HG03025 (cell line): ENCODE data around the gene CHMP6.

ENCODE experiments used
- ATAC-seq: cut with Tn5 transposase; IDR thresholded peaks from one replicate; pipeline ENCODE4 v1.9.1; 2021; ENCODE audit warnings: mild to moderate bottlenecking, moderate library complexity; ENCODE audit not compliant: unreplicated experiment, low FRiP score

CHMP6 gene

DNA sequence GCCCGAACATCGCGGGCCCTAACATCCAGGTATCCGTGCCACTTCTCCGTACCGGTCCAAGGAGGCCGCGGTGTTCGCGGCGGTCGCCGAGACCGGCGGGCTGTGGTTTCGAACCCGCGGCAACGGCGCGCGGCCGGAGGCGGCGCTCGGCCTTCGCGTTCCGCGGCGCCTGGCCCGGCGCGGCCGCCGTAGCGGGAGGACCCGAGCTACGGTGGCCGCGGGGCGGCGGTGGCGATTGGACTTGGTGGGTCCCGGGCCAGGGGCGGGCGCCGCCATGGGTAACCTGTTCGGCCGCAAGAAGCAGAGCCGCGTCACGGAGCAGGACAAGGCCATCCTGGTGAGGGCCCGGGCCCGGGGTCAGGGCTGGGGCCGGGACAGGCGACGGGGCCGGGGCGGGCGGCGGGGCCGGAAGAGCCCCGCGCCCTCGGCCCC, at the start of gene CHMP6:
Gene CHMP6, plus strand, starts transcription at position 197 of the 432 bp plus-strand sequence. Its CDS starts 78 bp downstream, at position 275.
- ATAC-seq, result no peak

DNA sequence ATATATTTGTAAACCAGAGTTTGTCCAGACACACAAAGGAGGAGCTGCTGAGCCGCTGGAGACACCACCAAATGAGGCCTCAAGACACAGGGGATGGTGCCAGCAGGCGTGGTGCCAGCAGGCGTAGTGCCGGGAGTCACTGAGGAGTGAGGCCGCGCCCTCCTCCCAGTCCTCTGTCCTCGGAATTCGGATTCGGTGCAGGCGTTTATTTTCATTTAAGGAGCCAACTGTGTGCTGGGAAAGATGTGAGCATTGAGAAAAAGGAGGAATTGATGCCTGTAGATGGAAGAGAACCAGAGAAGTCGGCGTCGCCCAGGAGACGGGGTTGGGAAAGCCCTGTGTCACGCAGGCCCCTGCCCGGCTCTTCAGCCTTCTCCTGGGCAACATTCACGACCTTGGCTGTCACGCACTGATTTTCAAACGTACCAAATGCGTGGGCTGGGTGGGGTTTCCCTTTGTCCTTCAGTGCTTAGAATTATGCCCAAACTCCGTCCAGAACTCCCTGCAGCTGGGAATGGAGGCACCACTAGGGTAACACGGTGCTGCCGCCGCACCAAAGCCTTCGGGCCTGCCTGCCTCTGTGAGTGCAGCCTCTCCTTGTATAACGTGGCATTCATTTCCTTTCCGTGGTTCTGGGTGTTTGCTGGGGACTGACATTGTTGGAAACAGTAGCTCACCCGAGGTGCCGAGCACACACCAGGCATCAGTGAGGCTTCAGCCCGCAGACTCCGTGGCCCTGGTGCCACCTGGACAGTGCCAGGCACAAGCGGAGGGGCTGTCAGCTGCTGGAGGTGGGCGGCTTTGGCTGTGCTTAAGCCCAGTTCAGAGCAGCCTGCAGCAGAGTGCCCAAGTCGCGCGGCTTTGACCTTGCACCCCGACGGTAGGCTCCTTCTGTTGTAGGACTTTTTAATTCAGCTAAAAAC, 49.0 kb upstream of the CHMP6 start:
- ATAC-seq, result no peak

DNA sequence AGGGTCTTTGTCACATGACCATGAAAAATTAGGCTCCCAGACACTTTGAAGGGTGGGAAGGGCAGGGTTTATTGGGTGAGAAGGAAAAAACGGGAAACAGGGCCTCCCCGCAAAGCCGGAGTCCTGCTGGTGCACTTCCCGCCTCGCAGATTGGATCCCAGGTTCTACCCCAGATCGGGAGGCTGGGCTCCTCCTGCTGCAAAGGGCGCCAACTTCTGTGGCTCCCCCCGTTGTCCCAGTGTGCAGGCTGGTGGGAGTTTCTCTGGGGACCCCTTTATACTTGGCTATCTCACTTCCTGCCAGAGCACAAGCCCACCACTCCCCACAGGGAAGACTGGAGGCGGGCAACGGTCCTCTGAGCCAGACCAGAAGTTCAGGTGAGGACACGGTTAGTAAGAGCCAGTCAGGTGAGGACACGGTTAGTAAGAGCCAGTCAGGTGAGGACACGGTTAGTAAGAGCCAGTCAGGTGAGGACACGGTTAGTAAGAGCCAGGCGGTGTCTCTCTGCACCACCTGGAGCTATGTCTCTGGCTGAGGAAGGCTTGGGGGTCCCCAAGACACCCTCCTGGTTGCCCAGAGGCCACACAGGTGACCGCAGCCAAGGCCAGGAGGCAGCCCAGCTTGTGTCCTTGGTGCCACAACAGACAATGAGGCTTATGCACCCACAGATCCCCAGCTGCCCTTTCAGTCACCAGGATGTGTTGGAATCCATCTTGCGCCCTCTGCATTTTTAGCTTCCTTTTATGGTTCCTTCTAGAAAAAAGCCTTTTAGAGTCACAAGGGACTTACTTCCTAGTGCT, 48.1 kb upstream of the CHMP6 start:
- ATAC-seq, result no peak

DNA sequence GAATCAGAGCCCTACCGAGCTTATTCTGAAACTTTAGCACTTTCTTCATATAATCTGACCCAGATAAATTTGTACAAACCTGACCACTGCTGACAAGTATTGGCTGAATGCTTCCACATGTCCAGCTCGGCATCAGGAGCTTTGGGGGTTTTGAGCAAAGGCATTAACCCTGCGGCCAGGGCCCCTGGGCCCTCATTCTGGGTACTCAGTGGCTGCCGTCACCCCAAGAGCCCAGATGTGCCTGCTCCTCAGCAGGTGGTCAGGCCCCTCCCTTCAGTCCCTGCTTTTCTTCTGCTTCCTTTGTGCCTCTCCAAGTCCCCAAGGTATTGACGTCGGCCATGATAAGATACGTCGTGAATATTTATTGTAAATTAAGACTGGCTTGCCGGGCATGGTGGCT, 47.3 kb upstream of the CHMP6 start:
- no peak for ATAC-seq

DNA sequence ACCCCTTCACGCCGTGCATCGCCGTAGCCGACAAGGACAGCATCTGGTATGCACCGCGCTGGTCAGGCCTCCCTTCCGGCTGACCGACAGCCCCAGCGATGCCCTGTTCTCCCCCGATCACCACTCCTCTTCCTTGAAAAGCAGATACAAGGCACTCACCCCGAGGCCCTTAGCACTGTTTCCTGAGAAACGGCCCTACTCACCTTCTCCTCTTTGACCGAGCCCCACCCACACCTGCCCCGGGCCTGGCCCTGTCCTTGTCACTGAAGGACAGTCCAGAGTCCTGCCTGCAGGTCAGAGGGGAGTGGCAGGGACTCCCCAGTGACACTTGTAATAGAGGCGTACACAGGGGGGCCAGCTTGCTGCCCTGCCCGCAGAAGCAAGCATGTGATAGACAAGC, 45.9 kb upstream of the CHMP6 start:
- no peak for ATAC-seq

DNA sequence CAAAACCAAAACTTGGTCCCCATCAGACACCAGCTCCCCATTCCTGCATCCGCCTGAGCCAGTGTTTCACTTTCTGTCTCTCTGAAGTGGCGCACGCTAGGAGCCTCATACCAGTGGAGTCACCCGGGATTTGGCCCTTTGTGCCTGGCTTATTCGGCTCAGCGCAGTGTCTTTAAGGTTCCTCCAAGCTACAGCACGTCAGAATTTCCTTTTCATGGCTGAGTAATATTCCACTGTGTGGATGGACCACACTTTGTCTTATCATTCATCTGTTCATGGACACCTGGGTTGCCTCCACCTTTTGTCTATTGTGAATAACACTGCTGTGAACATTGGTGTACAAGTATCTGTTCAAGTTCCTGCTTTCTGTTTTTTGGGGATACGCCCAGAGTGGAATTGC, 45.2 kb upstream of the CHMP6 start:
- ATAC-seq, result no peak

DNA sequence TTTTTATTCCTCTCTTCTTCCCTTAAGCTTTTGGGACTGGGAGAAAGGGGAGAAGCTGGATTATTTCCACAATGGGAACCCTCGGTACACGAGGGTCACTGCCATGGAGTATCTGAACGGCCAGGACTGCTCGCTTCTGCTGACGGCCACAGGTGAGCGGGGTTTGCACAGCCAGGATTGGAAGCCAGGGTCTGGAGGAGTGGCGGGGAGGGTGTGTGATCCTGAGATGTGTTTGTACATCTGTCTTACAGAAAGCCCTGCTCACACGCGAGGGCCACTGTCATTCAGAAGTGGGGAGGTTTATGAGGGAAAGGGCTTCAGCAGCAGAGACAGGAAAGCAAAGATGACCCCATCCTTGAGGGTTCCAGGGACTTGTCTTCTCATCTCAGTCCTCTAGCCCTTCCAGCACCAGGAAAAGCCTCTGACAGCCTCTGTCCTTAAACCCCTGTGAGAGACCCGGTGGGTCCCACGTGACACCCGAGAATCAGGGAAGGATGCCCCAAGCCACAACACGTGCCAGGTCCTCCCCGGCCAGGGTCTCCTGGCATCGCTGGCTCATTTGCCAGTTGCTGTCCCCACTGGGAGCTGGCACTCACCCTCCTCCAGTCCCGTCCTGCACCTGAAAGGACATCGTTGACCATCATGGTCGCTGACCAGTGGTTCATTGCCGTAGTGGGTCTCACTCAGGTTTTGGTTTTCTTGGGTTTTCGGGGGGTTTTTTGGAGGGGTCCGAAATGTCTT, 44.3 kb upstream of the CHMP6 start:
- ATAC-seq, result no peak

DNA sequence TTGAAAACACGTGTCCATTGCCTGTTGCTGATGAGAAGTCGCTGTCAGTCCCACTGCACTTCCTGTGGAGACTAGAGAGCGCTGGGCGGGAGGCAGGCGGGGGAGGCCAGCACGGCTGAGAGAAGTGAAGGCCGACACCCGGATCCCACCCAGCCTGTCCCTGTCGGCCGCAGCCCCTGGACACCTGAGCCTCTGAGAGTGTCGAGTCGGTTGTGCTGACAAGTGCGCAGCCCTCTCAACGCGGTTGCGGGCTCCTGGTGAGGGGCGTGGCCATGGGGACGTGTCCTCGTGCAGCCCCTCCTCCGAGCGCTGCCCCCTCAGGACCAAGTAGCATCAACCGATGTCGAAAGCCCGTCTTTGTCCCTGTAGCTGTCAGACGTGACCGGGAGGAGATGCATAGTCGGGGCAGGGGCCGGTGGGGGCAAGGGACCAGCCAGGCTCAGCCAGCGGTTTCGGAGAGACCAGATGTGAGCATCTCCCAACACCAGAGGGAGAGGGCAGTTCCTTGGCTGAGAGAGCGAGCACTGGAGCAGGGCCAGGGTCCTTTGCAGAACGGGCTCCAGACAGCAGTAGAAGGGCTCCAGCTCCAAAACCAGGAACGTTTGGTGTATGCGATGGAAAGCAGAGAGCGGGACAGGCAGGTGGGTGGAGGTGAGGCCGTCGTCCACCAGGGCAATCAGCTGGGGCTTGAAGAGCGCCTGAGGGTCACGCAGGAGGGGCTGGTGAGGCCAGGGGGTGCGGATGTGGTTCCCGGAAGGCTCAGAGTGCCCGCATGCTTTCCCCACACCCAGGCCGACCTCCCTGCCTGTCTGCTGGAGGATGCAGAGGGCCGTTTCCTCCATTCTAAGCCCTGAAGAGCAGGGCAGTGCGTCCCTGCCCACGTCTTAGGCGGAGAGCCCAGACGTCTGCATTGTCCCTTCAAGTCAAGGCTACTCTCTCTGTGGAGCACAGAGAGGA, 43.3 kb upstream of the CHMP6 start:
- ATAC-seq, result no peak

DNA sequence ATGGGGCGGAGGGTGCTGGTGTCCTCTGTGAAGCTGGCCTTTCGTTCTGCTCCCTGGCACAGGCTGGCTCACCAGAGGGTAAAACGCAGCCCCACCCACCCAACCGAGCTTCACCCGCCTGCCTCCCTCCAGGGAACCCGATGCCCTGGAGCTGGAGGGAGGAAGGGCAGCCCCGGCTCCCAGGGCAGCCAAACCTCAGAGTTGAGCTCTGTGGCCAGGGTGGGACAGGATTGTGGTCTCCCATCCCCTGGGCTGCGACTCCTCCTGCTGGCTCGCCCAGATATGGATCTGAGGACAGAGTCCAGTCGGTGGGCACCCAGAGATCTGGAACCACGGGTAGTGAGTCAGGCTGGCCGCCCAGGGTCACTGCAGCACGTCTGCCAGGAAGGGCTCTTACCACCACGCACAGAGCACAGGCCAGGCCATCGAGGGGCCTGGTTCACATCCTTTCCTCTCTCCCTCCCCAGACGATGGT, 42.6 kb upstream of the CHMP6 start:
- ATAC-seq, result no peak

DNA sequence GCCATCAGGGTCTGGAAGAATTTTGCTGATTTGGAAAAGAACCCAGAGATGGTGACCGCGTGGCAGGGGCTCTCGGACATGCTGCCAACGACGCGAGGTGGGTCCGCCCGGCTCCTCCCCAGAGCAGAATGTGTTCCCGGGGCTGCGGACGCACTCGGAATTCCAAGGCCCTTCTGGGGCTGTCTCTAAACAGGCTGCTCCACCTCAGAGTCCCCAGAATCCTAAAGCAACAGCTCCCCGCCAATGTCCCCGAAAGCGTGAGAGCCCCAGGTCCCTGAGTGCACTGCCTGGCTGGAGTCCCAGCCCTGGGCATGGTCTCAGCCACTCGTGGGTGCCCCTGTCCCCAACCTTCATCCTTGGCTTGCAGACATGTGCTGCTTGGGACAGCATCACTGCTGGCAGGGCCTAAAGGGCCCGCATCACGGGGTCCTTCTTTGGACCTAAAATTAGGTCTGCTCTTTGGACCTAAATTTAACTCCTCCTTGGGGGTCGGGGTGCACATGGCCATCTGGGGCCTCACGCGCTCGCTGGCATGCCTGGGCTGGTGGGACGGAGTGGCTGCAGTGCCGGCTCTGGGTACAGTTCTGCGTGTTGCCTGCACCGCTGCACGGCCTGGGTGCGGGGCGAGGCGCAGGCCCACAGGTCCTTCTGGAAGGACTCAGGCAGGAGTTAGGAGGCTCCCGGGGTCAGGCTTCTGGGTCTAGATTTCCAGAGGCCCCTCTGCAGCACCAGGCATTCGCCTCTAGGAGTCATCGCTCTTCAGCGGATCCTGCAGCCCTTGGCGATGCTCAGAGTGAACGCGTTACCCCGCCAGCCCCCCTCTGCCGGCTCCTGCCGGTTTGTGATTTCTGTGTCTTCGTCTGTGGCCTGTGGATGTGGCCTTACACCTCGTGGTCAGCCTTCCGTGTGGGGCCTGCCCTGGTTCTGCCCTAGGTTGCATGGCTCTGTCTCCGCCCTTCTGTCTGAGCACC, 41.9 kb upstream of the CHMP6 start:
- no peak for ATAC-seq

DNA sequence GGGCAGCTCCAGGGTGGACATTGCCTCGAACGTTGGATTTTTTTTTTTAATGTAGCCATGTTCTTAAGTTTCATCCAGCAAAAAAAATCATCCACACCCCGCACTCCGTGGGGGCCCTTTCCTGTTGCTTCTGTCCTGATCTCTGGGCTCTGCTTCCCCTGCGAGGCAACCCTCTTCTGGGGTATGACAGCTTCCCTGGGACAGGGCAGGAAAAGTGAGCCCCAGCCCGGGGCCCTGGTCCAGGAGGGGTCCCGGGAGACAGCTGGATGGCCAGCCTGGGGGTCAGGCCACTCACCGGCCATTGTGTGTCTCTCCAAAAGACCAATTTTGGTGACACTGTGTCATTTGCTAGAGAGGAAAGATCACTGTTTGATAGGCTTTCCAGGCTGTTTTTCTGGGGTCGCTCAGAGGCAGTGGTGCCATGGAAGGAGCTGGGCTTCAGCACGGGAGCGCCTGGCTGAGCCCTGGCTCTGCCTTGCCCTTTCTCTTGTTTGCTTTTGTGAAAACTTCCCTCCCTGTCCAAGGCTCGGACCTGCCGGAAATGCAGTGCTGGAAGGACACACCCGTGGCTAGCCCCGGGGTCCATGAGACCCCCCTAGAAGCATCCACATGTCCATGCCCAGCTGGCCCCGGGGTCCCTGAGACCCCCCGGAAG, 41.0 kb upstream of the CHMP6 start:
- ATAC-seq, result no peak

DNA sequence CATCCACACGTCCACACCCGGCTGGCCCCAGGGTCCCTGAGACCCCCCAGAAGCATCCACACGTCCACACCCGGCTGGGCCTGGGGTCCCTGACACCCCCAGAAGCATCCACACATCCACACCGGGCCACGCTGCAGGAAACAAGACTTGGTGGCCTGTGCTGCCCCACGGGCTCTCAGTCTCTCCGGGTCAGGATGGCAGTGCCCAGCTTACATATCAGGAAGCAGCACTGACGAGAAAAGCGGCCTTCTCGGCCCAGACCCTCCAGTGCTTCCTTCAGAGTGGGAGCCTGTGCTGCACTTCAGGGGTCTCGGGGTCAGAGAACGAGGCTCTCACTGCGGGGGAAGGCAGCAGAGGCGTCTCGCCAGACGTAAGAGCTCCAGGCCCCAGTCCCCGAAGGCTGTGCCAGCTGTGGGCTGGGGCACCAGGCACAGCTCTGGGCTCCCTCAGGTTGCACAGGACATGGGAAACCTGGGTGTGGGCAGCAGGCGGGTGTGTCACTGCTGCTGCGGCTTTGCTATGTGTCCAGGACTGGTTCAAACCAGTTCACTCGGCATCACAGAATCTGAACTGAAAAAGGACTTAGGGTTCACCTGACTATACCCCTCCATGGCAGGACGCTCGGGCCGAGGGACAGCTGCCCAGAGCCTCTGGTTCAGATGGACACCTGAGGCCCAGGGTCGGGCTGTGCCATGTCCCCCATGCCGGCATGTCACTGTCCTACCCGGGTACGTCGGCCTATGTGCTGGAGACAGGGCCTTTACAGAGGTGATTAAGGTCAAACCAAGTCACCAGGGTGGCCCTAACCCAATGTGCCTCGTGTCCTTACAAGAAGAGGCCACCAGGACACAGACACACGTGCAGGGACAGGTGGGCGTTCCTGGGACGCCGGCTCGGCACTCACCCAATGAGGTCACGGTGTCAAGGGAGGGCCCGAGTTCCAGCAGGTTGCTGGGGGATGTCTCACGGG, 40.2 kb upstream of the CHMP6 start:
- no peak for ATAC-seq

DNA sequence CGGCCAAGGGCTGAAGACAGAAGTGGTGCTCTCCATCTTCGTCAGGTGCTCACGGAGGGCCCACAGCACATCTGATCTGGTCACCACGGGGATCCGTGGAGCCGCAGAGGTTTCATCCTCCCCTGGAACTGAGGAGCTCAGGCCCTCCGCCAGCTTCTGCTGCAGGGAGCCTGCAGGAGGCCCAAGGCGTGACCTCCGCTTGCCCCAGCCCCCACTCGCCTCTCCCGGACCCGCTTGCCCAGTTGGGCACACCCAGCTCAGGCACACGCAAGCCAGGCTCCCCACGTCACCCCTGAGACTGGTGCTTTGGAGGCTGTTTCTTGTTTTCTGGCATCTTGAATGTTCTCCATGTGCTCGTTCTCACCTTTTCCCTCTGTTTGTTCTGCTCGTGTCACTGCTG, 39.4 kb upstream of the CHMP6 start:
- ATAC-seq, result no peak

DNA sequence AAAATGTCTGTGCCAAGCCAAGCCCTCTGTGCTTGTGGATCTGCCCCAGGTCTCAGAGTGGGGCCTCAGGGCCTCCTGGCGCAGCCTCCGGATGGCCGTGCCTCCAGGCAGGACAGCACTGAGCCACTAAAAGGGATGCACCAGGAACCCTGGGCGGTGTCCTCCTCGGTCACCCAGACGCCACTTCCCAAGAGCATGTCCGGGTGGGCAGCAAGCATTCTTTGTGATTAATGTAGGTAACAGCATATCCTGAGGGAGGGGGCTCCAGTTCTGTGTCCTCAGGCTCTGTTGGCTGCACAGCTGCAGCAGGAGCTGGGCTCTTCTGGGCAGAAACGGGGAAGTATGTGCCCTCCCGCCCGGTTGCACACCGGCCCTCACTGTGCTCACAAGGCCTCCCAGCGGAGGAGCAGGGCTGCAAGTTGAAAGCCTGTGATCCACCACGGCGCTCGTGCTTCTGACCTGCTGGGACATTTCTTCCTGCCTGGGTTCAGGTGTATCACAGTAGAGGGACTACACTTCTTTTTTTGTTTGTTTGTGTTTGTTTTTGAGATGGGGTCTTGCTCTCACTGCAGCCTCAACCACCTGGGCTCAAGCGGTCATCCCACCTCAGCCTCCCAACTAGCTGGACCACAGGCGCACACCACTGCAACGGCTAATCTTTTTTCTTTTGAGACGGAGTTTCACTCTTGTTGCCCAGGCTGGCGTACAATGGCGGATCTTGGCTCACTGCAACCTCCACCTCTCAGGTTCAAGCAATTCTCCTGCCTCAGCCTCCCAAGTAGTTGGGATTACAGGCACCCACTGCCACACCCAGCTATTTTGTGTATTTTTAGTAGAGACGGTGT, 37.9 kb upstream of the CHMP6 start:
- no peak for ATAC-seq

DNA sequence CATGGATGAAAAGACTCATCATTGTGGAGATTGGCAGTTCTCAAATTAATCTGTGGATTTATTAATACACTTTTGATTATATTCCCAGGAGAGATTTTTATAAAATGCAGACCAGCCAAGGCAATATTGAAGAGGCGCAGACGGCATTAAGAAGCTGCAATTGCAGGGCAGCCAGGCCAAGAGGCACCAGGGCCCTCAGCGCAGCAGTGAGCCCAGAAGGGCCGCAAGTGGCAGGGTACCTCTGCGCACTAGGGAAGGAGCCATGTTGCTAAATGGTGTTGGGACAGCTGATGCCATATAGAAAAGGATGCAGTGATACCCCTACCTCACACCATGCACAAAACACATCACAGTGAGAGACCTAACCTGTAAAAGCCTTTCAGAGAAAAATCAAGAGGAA, 36.6 kb upstream of the CHMP6 start:
- ATAC-seq, result no peak

DNA sequence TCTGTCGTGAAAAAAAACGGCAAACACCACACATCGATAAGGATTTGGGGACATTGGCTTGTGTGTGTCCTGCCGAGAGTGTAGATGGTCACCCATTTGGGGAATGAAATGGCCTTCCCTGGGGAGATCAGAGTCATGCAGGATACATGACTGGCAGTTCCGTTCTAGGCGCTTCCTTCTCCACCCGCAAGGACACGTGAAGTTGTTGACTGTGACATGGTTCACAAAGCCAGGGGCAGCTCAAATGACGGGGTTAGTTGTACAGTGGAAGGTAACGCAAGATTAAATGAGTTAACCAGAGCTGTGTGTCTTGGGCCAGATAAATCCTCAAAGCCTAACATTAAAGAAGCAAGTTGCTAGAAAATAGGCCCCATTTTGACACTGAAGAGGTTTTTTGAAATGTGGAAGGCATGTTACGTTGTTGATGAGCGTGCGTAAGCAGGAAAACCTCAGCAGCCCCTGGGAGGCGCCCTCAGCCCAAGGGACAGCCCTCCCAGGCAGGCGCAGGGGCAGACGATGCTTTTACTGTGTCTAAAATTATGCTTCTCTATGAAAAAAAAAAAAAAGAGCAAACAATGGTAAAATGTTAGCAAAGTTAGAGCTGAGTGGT, 35.9 kb upstream of the CHMP6 start:
- ATAC-seq, result no peak
